Smooth muscle cell (in vitro differentiated cells): ENCODE data around the gene VPS37C. TPM values are rescaled to one million over a fixed set of nuclear protein-coding genes. Genes with fewer than 3 reads are reported as not detected.
"Not testable (repeated sequence)": the region's sequence is repeated elsewhere in the genome, so short reads cannot be mapped to it uniquely, and the experiment has no call there.

Experiments used
- DNase-seq: peaks from one replicate; lab custom pipeline; 2025; ENCODE audit not compliant: unreplicated experiment; lab: John Stamatoyannopoulos, UW
- H2AFZ ChIP-seq: fragments of 200-600 bp; sonication (generic); 2 replicates; pipeline ENCODE4 v1.6.0; 2016; ENCODE audit warnings: antibody characterized with exemption, low read depth, mild to moderate bottlenecking
- H3F3A ChIP-seq: fragments of 200-600 bp; sonication (generic); 2 replicates; pipeline ENCODE4 v1.6.0; 2017; ENCODE audit warnings: antibody characterized with exemption, low read depth
- H3K27ac ChIP-seq: fragments of 200-600 bp; sonication (generic); 2 replicates; pipeline ENCODE4 v1.5.1; 2016; ENCODE audit warnings: low read depth, mild to moderate bottlenecking
- H3K27me3 ChIP-seq: fragments of 200-600 bp; sonication (generic); 2 replicates; pipeline ENCODE4 v1.6.1; 2016; ENCODE audit warnings: low read depth, mild to moderate bottlenecking
- H3K36me3 ChIP-seq: fragments of 200-600 bp; sonication (generic); 2 replicates; pipeline ENCODE4 v1.5.1; 2016; ENCODE audit warnings: low read depth
- H3K4me1 ChIP-seq: fragments of 200-600 bp; sonication (generic); 2 replicates; pipeline ENCODE4 v1.5.1; 2016; ENCODE audit warnings: low read depth
- H3K4me2 ChIP-seq: fragments of 200-600 bp; sonication (generic); 2 replicates; pipeline ENCODE4 v1.6.0; 2016; ENCODE audit warnings: mild to moderate bottlenecking
- H3K4me3 ChIP-seq: fragments of 200-600 bp; sonication (generic); 2 replicates; pipeline ENCODE4 v1.5.1; 2016; ENCODE audit warnings: mild to moderate bottlenecking
- H3K79me2 ChIP-seq: fragments of 200-600 bp; sonication (generic); 2 replicates; pipeline ENCODE4 v1.6.0; 2016; ENCODE audit warnings: low read depth, mild to moderate bottlenecking
- H3K9ac ChIP-seq: fragments of 200-600 bp; sonication (generic); 2 replicates; pipeline ENCODE4 v1.6.0; 2016; ENCODE audit warnings: low read depth
- H3K9me3 ChIP-seq: fragments of 200-600 bp; sonication (generic); replicated peaks from 2 replicates; pipeline ENCODE4 v1.5.1; 2016; ENCODE audit warnings: low read depth
- H4K20me1 ChIP-seq: fragments of 200-600 bp; sonication (generic); 2 replicates; pipeline ENCODE4 v1.6.0; 2016; ENCODE audit warnings: low read depth
- WGBS: methylation state at CpG from one replicate; pipeline ENCODE4 v1.1.7; 2016; ENCODE audit warnings: low lambda C conversion rate; 5-methylcytosine and 5-hydroxymethylcytosine counted together
- polyA plus RNA-seq: library from polyadenylated mRNA; unstranded; fragments of >200 nt; fragmentation: Nextera tagmentation; extraction: Ambion mirVana; gene quantifications from 2 replicates; pipeline ENCODE4 v1.2.1, GENCODE V29; 2016
- total RNA-seq: library from RNA; depleted of rRNA; stranded (reverse); fragments of >200 nt; gene quantifications from 2 replicates; pipeline ENCODE4 v1.2.3, GENCODE V29; 2014
- TF ChIP-seq, protein P1 (sequence below): fragments of 200-600 bp; sonication (generic); IDR thresholded peaks from 2 replicates; pipeline ENCODE4 v1.5.1; 2017; ENCODE audit warnings: borderline replicate concordance, mild to moderate bottlenecking, antibody characterized with exemption; ENCODE audit not compliant: insufficient read depth, poor library complexity, severe bottlenecking

Gene VPS37C
- total and polyA plus RNA-seq, 2 experiments from 2014 or later: 8.8 to 15.4 TPM

DNA sequence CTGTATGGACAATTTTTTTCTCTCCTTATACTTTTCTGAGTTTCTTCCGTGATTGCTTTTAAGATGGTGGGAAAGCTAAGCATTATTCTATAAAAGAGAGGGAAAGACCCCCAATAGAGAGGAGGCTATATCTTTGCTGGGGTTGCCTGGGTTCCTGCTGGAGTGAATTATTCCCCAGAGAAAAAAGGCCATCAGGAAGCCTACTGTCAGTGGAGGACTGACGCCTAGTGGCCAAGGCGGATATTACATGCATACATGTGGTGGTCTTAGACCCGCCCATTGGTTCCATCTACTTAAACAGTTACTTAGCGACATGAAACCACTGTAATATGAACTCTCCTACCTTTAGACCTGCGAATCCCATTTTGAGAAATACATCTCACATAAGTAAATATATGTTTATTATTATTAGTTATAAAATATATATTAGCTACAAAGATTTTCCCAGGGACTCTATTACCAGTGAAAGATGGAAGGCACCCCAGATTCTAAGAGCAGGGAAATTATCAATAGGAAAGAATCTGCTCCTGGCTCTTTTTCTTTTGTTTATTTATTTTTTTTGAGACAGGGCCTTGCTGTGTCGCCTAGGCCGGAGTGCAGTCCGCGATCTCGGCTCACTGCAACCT is 26.4 kb upstream of the VPS37C start:
- Histone ChIP-seq H3K9me3 (no peaks in the 10 kb centered on the region), H3K4me2 (no peak overlapping the region), H3K9ac (no peak overlapping the region), H3K79me2 (no peaks in the 10 kb centered on the region), H3K27ac (no peak overlapping the region), H3F3A (no peaks in the 10 kb centered on the region), H2AFZ (no peak overlapping the region), H3K27me3 (no peaks in the 10 kb centered on the region), H4K20me1 (no peaks in the 10 kb centered on the region), H3K36me3 (no peaks in the 10 kb centered on the region), H3K4me3 (no peak overlapping the region), H3K4me1 (no peaks in the 10 kb centered on the region)
- TF ChIP-seq, protein P1, sequence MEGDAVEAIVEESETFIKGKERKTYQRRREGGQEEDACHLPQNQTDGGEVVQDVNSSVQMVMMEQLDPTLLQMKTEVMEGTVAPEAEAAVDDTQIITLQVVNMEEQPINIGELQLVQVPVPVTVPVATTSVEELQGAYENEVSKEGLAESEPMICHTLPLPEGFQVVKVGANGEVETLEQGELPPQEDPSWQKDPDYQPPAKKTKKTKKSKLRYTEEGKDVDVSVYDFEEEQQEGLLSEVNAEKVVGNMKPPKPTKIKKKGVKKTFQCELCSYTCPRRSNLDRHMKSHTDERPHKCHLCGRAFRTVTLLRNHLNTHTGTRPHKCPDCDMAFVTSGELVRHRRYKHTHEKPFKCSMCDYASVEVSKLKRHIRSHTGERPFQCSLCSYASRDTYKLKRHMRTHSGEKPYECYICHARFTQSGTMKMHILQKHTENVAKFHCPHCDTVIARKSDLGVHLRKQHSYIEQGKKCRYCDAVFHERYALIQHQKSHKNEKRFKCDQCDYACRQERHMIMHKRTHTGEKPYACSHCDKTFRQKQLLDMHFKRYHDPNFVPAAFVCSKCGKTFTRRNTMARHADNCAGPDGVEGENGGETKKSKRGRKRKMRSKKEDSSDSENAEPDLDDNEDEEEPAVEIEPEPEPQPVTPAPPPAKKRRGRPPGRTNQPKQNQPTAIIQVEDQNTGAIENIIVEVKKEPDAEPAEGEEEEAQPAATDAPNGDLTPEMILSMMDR: peak; percentile 95
- WGBS: 42% methylated on average over 11 of the region's 11 CpGs
- peak; percentile 32 for DNase-seq

DNA sequence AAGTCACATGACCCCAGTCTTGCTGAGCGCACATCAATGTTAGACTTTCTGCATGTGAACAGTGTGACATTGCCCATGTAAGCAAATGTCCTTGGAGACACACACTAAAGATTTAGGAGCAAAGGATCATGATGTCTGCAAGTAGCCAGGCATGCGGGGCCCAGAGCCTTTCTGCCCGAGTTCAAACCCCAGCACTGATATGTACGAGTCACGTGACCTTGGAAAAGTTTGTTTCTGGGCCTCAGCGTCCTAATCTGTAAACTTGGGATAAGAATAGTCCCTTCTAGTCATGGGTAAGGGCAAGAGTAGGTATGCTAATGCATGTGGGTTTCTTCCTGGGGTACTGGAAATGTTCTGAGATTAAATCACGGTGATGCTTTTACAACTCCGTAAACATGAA is 25.3 kb upstream of the VPS37C start:
- DNase-seq: no peak
- WGBS: 89% methylated on average over 8 of the region's 8 CpGs
- H3K9me3 ChIP-seq: no peaks in the 10 kb centered on the region

DNA sequence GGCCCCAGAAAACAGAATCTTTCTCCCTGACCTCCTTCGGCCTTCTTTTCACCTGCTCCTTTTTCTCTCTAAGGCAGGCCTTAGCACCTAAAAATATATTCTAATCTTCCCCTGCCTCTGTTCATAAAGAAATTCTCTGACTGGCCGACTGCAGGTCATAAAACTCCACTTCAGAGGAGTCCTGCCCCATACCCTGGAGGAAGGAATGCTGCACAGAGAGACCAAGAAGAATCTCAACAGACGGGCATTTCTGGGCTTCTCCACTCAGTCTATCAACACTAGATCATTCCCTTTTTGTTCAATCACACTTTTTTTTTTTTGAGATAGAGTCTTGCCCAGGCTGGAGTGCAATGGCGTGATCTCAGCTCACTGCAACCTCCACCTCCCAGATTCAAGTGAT is 22.4 kb upstream of the VPS37C start:
- Histone ChIP-seq H3K4me3 (no peak overlapping the region), H3K79me2 (no peaks in the 10 kb centered on the region), H2AFZ (no peak overlapping the region), H3K9ac (no peak overlapping the region), H3K4me2 (no peak overlapping the region), H3K4me1 (no peaks in the 10 kb centered on the region), H3K9me3 (no peaks in the 10 kb centered on the region), H3F3A (no peaks in the 10 kb centered on the region), H3K36me3 (no peaks in the 10 kb centered on the region), H4K20me1 (no peaks in the 10 kb centered on the region), H3K27ac (no peak overlapping the region), H3K27me3 (no peaks in the 10 kb centered on the region)
- no peak for DNase-seq
- WGBS: 62% methylated on average over 4 of the region's 4 CpGs
- TF ChIP-seq, protein P1: peak; percentile 17

More for the DNA sequence above, 25.3 kb upstream of the VPS37C start:
- H3K4me2 ChIP-seq: no peak overlapping the region
- H3K79me2 ChIP-seq: no peaks in the 10 kb centered on the region
- no peak overlapping the region for H3K9ac ChIP-seq
- TF ChIP-seq, protein P1: no peak
- no peaks in the 10 kb centered on the region for H3K27me3 ChIP-seq
- H3K4me3 ChIP-seq: no peak overlapping the region
- H3F3A ChIP-seq: no peaks in the 10 kb centered on the region
- no peaks in the 10 kb centered on the region for H3K4me1 ChIP-seq
- no peak overlapping the region for H3K27ac ChIP-seq
- no peaks in the 10 kb centered on the region for H3K36me3 ChIP-seq
- H2AFZ ChIP-seq: no peak overlapping the region
- H4K20me1 ChIP-seq: no peaks in the 10 kb centered on the region

DNA sequence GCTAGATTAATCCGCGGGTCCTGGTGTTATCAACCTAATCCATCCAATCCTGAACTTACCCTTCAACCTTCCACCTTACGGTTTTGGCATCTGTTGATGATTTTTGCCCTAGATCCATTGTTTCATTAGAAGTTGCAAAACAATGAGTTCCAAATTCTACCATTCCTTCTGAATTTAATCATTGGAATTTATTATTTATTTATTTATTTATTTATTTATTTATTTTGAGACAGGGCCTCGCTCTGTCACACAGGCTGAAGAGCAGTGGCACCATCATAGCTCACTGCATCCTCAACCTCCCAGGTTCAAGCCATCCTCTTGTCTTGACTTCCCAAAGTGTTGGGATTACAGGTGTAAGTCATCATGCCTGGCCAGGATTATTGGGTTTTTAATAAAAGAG is 20.3 kb upstream of the VPS37C start:
- TF ChIP-seq, protein P1: no peak
- no peaks in the 10 kb centered on the region for H3K79me2 ChIP-seq
- H3K36me3 ChIP-seq: no peaks in the 10 kb centered on the region
- no peak overlapping the region for H3K4me3 ChIP-seq
- H3K9me3 ChIP-seq: no peaks in the 10 kb centered on the region
- no peaks in the 10 kb centered on the region for H3K4me1 ChIP-seq
- 95% methylated on average over 4 of the region's 4 CpGs for WGBS
- no peak overlapping the region for H3K9ac ChIP-seq
- no peak overlapping the region for H2AFZ ChIP-seq
- no peaks in the 10 kb centered on the region for H3F3A ChIP-seq
- H3K27me3 ChIP-seq: no peaks in the 10 kb centered on the region
- H3K27ac ChIP-seq: no peak overlapping the region
- no peak for DNase-seq
- no peaks in the 10 kb centered on the region for H4K20me1 ChIP-seq
- H3K4me2 ChIP-seq: no peak overlapping the region

DNA sequence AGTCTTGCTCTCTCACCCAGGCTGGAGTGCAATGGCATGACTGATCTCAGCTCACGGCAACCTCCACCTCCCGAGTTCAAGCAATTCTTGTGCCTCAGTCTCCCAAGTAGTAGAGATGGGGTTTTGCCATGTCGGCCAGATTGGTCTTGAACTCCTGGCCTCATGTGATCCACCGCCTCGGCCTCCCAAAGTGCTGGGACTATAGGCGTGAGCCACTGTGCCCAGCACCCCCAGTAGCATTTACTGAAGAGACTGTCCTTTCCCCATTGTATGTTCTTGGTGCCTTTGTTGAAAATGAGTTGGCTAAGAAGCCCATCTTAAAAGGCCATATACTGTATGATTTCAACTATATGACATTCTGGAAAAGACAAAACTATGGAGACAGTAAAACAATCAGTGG is 19.0 kb upstream of the VPS37C start:
- not testable (repeated sequence) for H3K4me2 ChIP-seq, H3K27me3 ChIP-seq, H2AFZ ChIP-seq, DNase-seq, H3K9ac ChIP-seq, H3K79me2 ChIP-seq, H3K27ac ChIP-seq, H3K4me1 ChIP-seq, H3K9me3 ChIP-seq, H3F3A ChIP-seq, H4K20me1 ChIP-seq, H3K4me3 ChIP-seq, H3K36me3 ChIP-seq
- WGBS: 87% methylated on average over 6 of the region's 6 CpGs
